DOHH2 (cell line): ENCODE data around the gene NEGR1.

Experiments used
- EZH2phosphoT487 ChIP-seq: fragments of 200-600 bp; sonication (generic); IDR thresholded peaks from 2 replicates; pipeline ENCODE4 v1.6.1; 2017; ENCODE audit warnings: borderline replicate concordance, mild to moderate bottlenecking, antibody characterized with exemption, low read length, moderate library complexity, mixed read lengths
- TF ChIP-seq, protein P1 (sequence below): fragments of 200-600 bp; sonication (generic); IDR thresholded peaks from one replicate; pipeline ENCODE4 v1.5.1; 2014; ENCODE audit warnings: antibody characterized with exemption, mild to moderate bottlenecking, low read depth, low read length; ENCODE audit not compliant: poor library complexity, severe bottlenecking

DNA sequence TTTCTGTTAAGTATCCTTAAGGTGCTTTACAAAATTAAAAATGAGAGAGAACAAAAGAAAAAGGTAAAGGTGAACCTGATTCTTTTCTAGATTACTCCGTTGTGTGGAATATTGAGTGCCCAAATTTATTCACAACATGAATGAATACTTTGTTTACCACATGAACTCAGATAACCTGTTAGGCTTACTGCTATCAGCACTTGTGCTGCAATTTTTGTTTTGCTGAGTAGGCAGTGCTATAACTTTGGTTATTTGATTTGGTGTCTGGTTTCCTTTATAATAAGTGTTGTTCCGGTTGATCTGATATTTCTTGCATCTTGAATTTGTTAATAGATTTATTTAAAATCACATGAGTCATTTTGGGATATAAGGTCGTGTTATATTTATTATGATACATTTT, 195.9 kb downstream of the NEGR1 start:
- no peak for TF ChIP-seq EZH2phosphoT487
- TF ChIP-seq, protein P1, sequence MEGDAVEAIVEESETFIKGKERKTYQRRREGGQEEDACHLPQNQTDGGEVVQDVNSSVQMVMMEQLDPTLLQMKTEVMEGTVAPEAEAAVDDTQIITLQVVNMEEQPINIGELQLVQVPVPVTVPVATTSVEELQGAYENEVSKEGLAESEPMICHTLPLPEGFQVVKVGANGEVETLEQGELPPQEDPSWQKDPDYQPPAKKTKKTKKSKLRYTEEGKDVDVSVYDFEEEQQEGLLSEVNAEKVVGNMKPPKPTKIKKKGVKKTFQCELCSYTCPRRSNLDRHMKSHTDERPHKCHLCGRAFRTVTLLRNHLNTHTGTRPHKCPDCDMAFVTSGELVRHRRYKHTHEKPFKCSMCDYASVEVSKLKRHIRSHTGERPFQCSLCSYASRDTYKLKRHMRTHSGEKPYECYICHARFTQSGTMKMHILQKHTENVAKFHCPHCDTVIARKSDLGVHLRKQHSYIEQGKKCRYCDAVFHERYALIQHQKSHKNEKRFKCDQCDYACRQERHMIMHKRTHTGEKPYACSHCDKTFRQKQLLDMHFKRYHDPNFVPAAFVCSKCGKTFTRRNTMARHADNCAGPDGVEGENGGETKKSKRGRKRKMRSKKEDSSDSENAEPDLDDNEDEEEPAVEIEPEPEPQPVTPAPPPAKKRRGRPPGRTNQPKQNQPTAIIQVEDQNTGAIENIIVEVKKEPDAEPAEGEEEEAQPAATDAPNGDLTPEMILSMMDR = no peak
